HS-27A (cell line): Measurements from ENCODE around the gene SCP2.
"Not testable (repeated sequence)": the region's sequence is repeated elsewhere in the genome, so short reads cannot be mapped to it uniquely, and the experiment has no call there.

Source experiments
- DNase-seq: peaks from one replicate; pipeline ENCODE4 v3.0.0-alpha.2; 2012; ENCODE audit warnings: low read depth, missing footprints

Gene SCP2

GRCh38 chr1:52970149-52970548 lies 43.1 kb downstream of the SCP2 start:
- no peak for DNase-seq

DNA sequence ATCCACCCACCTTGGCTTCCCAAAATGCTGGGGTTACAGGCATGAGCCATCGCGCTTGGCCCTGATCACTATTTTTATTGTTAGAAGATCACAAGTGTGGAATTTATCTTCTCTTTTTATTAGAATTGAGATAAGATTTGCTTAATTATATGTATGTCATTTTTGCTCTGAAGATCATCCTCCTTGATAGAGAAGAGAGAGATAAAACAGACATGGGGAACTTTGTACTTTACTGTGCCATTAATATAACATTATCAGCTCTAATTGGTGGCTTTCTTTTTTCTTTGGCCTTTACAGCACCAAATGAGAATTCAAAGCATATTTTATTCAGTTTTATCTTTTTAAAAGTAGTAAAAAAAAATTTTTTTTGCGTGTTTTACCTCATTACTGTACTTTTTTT lies 46.8 kb downstream of the SCP2 start:
- no peak for DNase-seq

DNA sequence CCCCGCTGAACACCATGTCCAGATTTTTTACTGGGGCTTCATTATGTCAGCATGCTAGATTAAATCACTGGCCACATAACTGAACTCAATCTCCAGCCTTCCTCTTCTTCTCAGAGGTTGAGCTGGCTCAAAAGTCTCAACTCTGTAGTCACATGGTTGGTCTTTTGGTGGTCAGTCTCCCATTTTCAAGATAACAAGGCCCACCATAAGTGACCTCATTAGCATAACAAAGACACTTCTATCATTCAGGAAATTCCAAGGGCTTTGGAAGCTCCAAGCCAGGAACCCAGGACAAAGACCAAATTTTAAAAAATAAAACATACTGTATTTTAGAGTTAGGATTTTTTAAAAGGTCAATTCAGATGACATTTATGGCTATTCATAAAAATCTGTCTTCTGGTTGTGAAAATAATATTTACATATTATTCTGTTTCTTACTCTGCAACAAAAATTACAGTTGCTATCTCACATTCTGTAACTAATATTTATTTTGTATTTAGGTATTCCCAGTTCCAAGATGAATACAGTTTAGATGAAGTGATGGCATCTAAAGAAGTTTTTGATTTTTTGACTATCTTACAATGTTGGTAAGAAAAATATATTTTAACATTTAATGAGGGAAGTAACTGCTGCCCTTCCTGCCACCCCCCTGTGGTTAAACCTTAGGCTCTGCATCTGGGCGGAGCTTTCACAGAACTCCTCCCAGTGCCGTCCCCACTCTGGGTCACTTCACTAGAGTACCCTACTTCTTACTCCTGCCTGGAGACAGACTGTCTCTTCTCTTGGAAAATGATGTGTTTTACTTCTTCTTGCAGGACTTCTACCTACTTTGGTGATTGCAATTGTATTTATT lies 49.3 kb downstream of the SCP2 start:
- no peak for DNase-seq

- no peak for DNase-seq
Measured at GRCh38 chr1:52978045-52978444, 51.0 kb downstream of the SCP2 start.

GRCh38 chr1:52992733-52993132 lies 65.7 kb downstream of the SCP2 start:
- not testable (repeated sequence) for DNase-seq

- no peak for DNase-seq
Measured at GRCh38 chr1:52994656-52995055, 67.6 kb downstream of the SCP2 start.

GRCh38 chr1:52996653-52997052 lies 69.6 kb downstream of the SCP2 start:
- no peak for DNase-seq

GRCh38 chr1:53001128-53001527 lies 74.1 kb downstream of the SCP2 start:
- no peak for DNase-seq

GRCh38 chr1:53006612-53007011 lies 79.5 kb downstream of the SCP2 start:
- DNase-seq, result not testable (repeated sequence)

GRCh38 chr1:53010247-53010646 lies 83.2 kb downstream of the SCP2 start:
- not testable (repeated sequence) for DNase-seq

DNA sequence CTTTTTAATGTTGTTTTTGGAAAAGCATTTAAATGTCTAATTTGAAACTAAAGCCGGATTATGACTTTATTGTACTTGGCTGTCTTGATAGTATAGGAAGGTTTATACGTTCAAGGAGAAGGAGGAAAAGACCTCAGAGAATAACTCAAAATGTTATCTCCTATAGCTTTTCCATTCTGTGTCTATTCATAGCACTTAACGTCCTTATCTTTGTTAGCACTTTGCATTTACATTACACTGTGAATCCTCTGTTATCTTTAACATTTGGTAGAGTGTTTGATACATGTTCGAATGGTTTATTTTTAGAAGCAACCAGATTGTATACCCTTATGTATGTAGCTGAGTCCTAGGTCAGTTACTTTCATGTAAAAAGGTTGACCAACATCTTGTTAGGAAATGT lies 84.1 kb downstream of the SCP2 start:
- DNase-seq, result no peak

GRCh38 chr1:53014791-53015507 lies 87.9 kb downstream of the SCP2 start:
- peak; percentile 74 for DNase-seq

DNA sequence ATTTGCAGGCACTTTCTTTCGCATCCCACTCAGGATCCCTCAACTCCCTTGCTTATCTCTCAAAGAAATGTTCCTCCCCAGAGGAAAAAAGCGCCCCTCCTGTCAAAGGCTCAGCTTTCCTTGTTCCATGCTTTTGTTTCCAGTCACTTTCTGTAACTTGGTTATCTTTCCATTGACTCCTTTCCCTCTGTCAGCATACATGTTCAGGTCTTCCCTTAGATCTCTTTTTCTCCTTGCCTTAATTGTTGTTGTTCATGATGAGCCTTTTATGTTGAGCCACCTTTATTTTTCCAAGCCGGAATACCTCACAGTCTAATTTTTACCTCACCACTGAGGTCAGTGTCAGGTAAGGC lies 88.4 kb downstream of the SCP2 start:
- no peak for DNase-seq

DNA sequence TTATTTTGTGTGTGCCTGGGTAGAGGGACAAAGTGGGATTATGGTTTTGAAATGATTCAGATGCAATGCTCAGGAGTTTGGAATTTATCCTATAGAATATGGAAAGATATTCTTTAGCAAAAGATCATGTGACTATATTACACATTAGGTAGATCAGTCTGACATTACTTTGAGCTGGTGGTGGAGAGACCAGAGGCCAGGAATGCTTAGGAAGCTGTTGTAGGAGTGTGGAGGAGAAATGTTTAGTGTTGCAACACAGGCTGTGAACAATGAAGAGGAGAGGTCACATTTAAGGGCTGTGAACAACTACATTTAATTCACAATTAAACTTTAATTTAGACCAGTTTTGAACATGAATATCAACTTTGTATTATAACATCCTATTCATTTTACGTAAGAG lies 89.6 kb downstream of the SCP2 start:
- DNase-seq, result no peak

DNA sequence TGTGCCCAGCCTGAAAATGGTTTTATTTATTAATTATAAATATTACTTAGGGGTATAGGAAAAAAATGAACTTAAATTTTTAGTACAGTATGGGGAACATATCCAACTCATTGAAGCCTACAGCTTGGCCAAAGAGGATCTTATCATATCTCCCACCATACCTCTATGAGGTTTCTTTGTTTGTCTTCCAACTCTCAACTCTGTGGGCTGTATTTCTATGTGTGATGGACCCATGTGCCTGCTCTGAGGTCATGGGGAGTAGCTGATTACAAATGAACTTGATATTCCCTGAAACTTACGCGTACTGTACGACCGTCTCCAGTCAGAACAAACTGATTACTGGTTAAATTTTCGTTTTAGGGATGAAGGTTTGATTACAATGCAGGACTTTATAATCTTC lies 93.5 kb downstream of the SCP2 start:
- no peak for DNase-seq

DNA sequence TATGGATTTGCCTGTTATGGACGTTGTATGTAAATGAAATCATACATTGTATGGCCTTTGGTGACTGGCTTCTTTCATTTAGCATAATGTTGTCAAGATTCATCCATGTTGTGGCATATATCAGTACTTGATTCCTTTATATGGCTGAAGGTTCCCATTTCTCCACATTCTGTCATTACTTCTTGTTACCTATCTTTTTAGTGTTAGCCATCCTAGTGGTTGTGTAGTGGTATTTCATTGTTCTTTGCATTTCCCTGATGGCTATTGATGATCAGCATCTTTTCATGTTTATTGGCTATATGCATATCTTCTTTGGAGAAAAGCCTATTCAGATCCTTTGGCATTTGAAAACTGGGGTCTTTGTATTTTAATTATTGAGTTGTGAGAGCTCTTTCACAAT lies 95.1 kb downstream of the SCP2 start:
- no peak for DNase-seq

GRCh38 chr1:53023546-53023945 lies 96.5 kb downstream of the SCP2 start:
- DNase-seq, result no peak

DNA sequence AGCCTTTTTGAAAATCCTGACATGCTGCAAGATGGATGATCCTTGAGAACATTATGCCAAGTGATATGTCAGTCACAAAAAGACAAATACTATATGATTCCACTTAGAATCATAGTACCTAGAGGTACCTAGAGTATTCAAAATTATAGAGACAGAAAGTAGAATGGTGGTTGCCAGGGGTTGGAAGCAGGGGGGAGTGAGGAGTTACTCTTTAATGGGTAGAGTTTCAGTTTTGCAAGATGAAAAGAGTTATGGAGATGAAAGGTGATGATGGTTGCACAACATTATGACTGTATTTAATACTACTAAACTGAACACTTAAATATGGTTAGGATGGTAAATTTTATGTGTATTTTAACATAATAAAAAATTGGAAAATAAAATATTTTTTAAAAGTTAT lies 97.0 kb downstream of the SCP2 start:
- DNase-seq, result no peak

DNA sequence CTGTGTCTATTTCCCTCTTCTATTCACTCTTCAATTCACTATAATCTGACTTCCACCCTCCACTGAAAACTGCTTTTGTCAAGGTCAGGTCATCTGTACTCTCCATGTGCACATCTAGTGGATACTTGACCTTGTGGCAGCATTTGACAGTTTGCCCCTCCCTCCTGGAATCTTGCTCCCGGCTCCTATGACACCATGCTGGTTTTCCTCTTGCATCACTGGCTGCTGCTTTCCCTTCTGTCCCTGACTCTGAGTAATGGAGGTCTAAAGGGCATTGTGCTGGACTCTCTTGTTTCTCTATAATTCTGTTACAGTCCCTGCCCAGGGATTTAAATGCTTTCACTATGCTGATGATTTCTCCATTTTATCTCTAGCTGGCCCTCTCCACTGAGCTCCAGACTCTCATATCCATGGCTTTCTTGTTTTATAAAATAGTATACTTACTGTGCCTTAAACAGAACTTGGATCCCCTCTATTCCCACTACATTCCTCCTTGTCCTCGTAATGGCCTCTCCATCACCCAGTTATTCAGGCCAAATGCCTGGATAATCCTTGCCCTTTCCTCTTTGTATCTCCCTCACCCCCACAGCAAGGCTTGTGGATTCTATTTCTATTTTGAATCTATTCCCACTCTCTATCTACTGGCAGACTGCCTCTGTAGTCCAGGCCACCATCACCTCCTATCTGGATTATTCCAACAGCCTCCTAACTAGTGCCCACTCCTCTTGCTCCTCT lies 98.1 kb downstream of the SCP2 start:
- no peak for DNase-seq

DNA sequence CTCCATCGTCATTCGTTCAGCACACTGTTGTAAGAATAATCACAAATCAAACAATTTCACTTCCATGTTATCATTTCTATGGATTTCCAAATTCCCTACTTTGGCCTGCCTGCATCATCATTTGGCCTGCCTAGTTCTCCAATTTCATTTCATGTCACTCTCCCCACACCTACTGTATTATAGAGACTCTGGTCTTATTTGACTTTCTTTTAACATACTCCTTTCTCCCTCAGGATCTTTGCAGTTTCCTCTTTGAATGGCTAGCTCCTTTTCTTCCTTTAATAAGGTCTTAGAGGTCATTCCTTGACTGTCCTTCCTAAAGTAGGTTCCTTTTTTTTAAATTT lies 98.7 kb downstream of the SCP2 start:
- no peak for DNase-seq

DNA sequence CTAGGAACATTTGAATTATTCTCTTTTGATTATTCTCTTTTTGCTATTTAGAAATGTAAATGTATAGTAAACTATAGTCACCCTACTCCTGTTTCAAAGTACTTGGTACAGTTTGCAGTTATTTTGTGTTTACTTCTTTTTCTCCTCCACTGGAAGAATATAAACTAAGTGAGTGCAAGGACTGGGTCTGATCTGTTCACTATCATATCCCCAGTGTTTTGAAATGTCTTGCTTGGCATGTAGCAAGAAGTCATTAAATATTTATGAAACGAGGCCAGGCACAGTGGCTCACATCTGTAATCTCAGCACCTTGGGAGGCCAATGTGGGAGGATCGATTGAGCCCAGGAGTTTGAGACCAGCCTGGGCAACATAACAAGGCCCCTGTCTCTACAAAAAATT lies 99.2 kb downstream of the SCP2 start:
- no peak for DNase-seq

DNA sequence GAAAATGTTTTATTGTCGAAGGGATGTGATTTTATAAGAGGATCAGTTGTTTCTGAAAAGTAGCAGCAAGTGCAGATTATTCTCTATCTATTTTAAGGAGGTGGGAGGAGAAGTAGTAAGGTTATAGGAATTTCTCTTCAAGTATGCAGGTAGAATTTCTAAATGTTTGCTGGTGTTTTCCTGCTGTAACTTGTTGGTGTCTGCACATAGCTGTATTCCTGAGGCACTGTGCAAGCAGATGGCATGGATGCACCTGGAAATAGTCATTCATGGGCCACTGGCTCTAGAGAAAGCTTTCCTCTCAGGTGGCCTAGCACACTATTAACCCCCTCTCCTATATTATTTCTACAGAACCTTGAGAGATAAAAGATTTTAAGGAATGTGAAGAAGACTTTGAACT lies 104.7 kb downstream of the SCP2 start:
- DNase-seq, result no peak

DNA sequence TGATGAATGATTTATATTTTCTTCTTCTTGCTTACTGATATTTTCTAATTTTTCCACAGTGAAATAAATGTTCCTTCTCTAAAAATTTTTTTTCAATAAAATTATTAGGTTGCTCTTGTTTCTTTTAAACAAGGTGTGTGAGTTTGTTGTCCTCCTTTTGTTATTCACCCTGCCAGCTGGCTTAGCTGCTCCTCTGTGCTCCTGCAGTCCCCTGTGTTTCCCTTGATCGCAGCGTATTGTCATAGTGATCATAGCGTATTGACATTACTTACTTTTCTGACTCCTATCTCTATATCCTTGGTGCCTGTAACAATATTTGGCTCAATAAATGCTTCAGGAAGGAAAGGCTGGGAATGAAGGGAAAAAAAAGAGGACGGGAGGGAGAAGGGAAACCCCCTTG lies 110.1 kb downstream of the SCP2 start:
- no peak for DNase-seq
